IMR-90 (cell line): Measurements from ENCODE around the gene KCNJ2. TPM values are rescaled to one million over a fixed set of nuclear protein-coding genes. Genes with fewer than 3 reads are reported as not detected.

Source experiments
- ATAC-seq: fragments of 200-7000 bp; cut with Tn5 transposase; 2 replicates; pipeline ENCODE4 v1.9.1; 2020; ENCODE audit warnings: low read depth, mild to moderate bottlenecking, moderate library complexity
- BruUV-seq: library from RNA; stranded (reverse); fragments of 400-500 nt; replicated peaks from 2 replicates; lab custom pipeline; 2021; lab: Mats Ljungman, UMichigan
- CTCF ChIA-PET: fragments of 300-600 bp; formaldehyde crosslinking; extraction: SDS; loops from one replicate; lab custom pipeline; 2021; ENCODE audit warnings: antibody characterized with exemption; lab: Yijun Ruan, JAX
- POLR2A ChIA-PET: fragments of 300-600 bp; sonication (Branson Sonifier 250); formaldehyde crosslinking; loops from one replicate; lab custom pipeline; 2022; ENCODE audit warnings: antibody characterized with exemption; ENCODE audit not compliant: unreplicated experiment; lab: Charles Lee
- DNase-seq: peaks from one replicate; pipeline ENCODE4 v3.0.0; 2013
- H2AFZ ChIP-seq: replicated peaks from 2 replicates; pipeline ENCODE3; 2013; ENCODE audit warnings: low read length, mild to moderate bottlenecking; ENCODE audit not compliant: poor library complexity
- H2AK5ac ChIP-seq: 2 replicates; pipeline ENCODE4 v1.6.1; 2013; ENCODE audit warnings: low read depth, low read length, inconsistent platforms
- H2AK9ac ChIP-seq: replicated peaks from 2 replicates; pipeline ENCODE3; 2013; ENCODE audit warnings: mild to moderate bottlenecking, low read depth, low read length, moderate library complexity; ENCODE audit not compliant: poor library complexity
- H2BK120ac ChIP-seq: 2 replicates; pipeline ENCODE4 v1.6.1; 2013; ENCODE audit warnings: low read depth, low read length, inconsistent platforms
- H2BK15ac ChIP-seq: 3 replicates; pipeline ENCODE4 v1.6.1; 2013; ENCODE audit warnings: low read depth, low read length, inconsistent platforms
- H2BK20ac ChIP-seq: 2 replicates; pipeline ENCODE4 v1.6.1; 2013; ENCODE audit warnings: low read depth, mild to moderate bottlenecking, inconsistent platforms, low read length, moderate library complexity
- H2BK5ac ChIP-seq: 2 replicates; pipeline ENCODE4 v1.6.1; 2013; ENCODE audit warnings: mild to moderate bottlenecking, low read depth, low read length, inconsistent platforms; ENCODE audit not compliant: poor library complexity, severe bottlenecking
- H3K14ac ChIP-seq: replicated peaks from 2 replicates; pipeline ENCODE4 v1.6.1; 2013; ENCODE audit warnings: low read depth, low read length, inconsistent platforms
- H3K18ac ChIP-seq: 2 replicates; pipeline ENCODE4 v1.6.1; 2013; ENCODE audit warnings: low read depth, low read length, control low read depth
- H3K23ac ChIP-seq: 2 replicates; pipeline ENCODE4 v1.6.1; 2013; ENCODE audit warnings: low read depth, low read length, inconsistent platforms
- H3K27ac ChIP-seq: 2 replicates; pipeline ENCODE4 v1.5.1; 2013; ENCODE audit warnings: mild to moderate bottlenecking, control low read depth, low read length; ENCODE audit not compliant: insufficient read depth
- H3K27me3 ChIP-seq: 2 replicates; pipeline ENCODE4 v1.6.1; 2013; ENCODE audit warnings: low read length; ENCODE audit not compliant: control insufficient read depth, insufficient read depth
- H3K36me3 ChIP-seq: 2 replicates; pipeline ENCODE4 v1.6.1; 2013; ENCODE audit warnings: low read length, mixed read lengths; ENCODE audit not compliant: control insufficient read depth, insufficient read depth
- H3K4ac ChIP-seq: 2 replicates; pipeline ENCODE4 v1.6.1; 2013; ENCODE audit warnings: low read depth, low read length, inconsistent platforms
- H3K4me1 ChIP-seq: 2 replicates; pipeline ENCODE4 v1.6.1; 2013; ENCODE audit warnings: low read length, mixed read lengths; ENCODE audit not compliant: control insufficient read depth, insufficient read depth
- H3K4me2 ChIP-seq: 2 replicates; pipeline ENCODE4 v1.6.1; 2013; ENCODE audit warnings: low read depth, mild to moderate bottlenecking, control low read depth, low read length, moderate library complexity
- H3K4me3 ChIP-seq: 2 replicates; pipeline ENCODE4 v1.5.1; 2013; ENCODE audit warnings: low read depth, mild to moderate bottlenecking, control low read depth, low read length, moderate library complexity; ENCODE audit not compliant: insufficient read depth
- H3K56ac ChIP-seq: 2 replicates; pipeline ENCODE4 v1.6.1; 2013; ENCODE audit warnings: low read length, inconsistent platforms; ENCODE audit not compliant: insufficient read depth; ENCODE audit errors: extremely low read depth
- H3K79me1 ChIP-seq, 2 experiments: 2 replicates each; pipeline ENCODE4 v1.6.1; 2013; ENCODE audit warnings: low read length in 2 of 2, inconsistent platforms in 1 of 2, low read depth in 1 of 2
- H3K9ac ChIP-seq: 2 replicates; pipeline ENCODE4 v1.6.1; 2013; ENCODE audit warnings: low read depth, low read length, control low read depth
- H3K9me1 ChIP-seq: 2 replicates; pipeline ENCODE4 v1.6.1; 2013; ENCODE audit warnings: low read length, inconsistent platforms; ENCODE audit not compliant: insufficient read depth
- H3K9me3 ChIP-seq: 2 replicates; pipeline ENCODE4 v1.6.1; 2013; ENCODE audit warnings: low read length; ENCODE audit not compliant: control insufficient read depth, insufficient read depth
- H4K20me1 ChIP-seq: 2 replicates; pipeline ENCODE4 v1.6.1; 2013; ENCODE audit warnings: low read length, inconsistent platforms; ENCODE audit not compliant: insufficient read depth
- H4K5ac ChIP-seq: 2 replicates; pipeline ENCODE4 v1.6.1; 2013; ENCODE audit warnings: mild to moderate bottlenecking, low read depth, low read length, control low read depth
- H4K8ac ChIP-seq, 2 experiments: 2 replicates each; pipeline ENCODE4 v1.6.1; 2013; ENCODE audit warnings: low read depth in 2 of 2, low read length in 2 of 2, control low read depth in 1 of 2, inconsistent platforms in 1 of 2
- H4K91ac ChIP-seq: 2 replicates; pipeline ENCODE4 v1.6.1; 2013; ENCODE audit warnings: low read depth, low read length, inconsistent platforms; ENCODE audit not compliant: insufficient read depth
- BHLHE40 ChIP-seq: fragments of 150-350 bp; IDR thresholded peaks from 2 replicates; pipeline ENCODE4 v1.6.1; 2016; ENCODE audit warnings: mild to moderate bottlenecking, low read depth, low read length
- MAZ ChIP-seq: IDR thresholded peaks from 2 replicates; pipeline ENCODE4 v1.6.1; 2012; ENCODE audit warnings: low read depth, mild to moderate bottlenecking, low read length, improper control_type of control experiment, moderate library complexity, borderline replicate concordance
- RAD21 ChIP-seq: IDR thresholded peaks from 2 replicates; pipeline ENCODE4 v1.6.1; 2012; ENCODE audit warnings: low read length, improper control_type of control experiment
- RFX5 ChIP-seq: IDR thresholded peaks from 2 replicates; pipeline ENCODE4 v1.8.0; 2012; ENCODE audit warnings: low read depth, mild to moderate bottlenecking, low read length, moderate library complexity
- SMC3 ChIP-seq: fragments of 150-350 bp; IDR thresholded peaks from 2 replicates; pipeline ENCODE4 v1.6.1; 2016; ENCODE audit warnings: low read depth, mild to moderate bottlenecking, antibody characterized with exemption, low read length, moderate library complexity
- WGBS, 2 experiments: methylation state at CpG; one replicate each; pipeline versions ENCODE4 v1.1.5 to v1.1.7; 2013; ENCODE audit warnings: missing lambda C conversion rate in 2 of 2; ENCODE audit not compliant: insufficient read length in 1 of 2; ENCODE audit errors: extremely low coverage in 2 of 2; 5-methylcytosine and 5-hydroxymethylcytosine counted together
- dilution Hi-C: fragments of 300-500 bp; cut with HindIII; formaldehyde crosslinking; loops from one replicate; pipeline ENCODE4 v1.14.3; 2018; ENCODE audit warnings: low sequenced_read_pairs; ENCODE audit not compliant: unreplicated experiment
- in situ Hi-C: fragments of 300-500 bp; cut with MboI; formaldehyde crosslinking; loops from 3 replicates; pipeline ENCODE4 v1.14.3; 2019; ENCODE audit warnings: low sequenced_read_pairs, inconsistent platforms, mixed read lengths
- intact Hi-C: fragments of 100-400 bp; cut with micrococcal nuclease; formaldehyde crosslinking; loops from 2 replicates; pipeline ENCODE4 v1.10.0; 2022
- polyA plus RNA-seq, 3 experiments: library from polyadenylated mRNA; depleted of rRNA; stranded (reverse); fragments of >200 nt; gene quantifications; 2 replicates each; pipeline ENCODE4 v1.2.3, GENCODE V29; 2012; ENCODE audit warnings: low replicate concordance in 1 of 3
- total RNA-seq: library from RNA; depleted of rRNA; stranded (reverse); fragments of >200 nt; gene quantifications from 2 replicates; pipeline ENCODE4 v1.2.3, GENCODE V29; 2012

Gene KCNJ2
- total and polyA plus RNA-seq, 2 of the 4 experiments (the other 2 are of a cell fraction), result 0.55 to 8.6 TPM

DNA sequence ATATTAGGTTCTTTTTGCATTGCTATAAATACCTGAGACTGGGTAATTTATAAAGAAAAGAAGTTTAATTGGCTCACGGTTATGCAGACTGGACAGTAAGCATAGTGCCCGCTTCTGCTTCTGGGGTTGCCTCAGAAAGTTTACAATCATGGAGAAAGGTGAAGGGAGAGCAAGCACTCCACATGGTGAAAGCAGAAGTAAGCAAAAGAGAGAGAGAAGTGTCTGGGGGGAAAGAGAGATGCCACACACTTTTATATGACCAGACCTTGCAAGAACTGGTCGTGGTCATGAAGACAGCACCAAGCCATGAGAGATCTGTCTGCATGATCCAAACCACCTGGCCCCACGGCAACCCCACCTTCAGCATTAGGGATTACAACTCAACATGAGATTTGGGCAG is 48.9 kb upstream of the KCNJ2 start:
- Histone ChIP-seq H3K56ac (no peak overlapping the region), H2AFZ (no peak overlapping the region), H4K91ac (no peak overlapping the region), H3K18ac (no peak overlapping the region), H3K79me1 (no peaks in the 10 kb centered on the region), H4K20me1 (no peaks in the 10 kb centered on the region), H3K4me3 (no peak overlapping the region), H3K9me1 (no peaks in the 10 kb centered on the region), H4K5ac (no peak overlapping the region), H3K9me3 (no peaks in the 10 kb centered on the region), H3K14ac (no peak overlapping the region), H3K36me3 (no peaks in the 10 kb centered on the region), H2BK5ac (no peak overlapping the region), H3K4ac (no peak overlapping the region; the same call in 1 of the 2 replicates), H3K9ac (no peak overlapping the region), H2BK20ac (no peak overlapping the region; the same call in 1 of the 2 replicates), H3K4me2 (no peak overlapping the region), H2BK120ac (no peak overlapping the region), H3K27me3 (no peaks in the 10 kb centered on the region), H3K23ac (no peak overlapping the region), H2BK15ac (no peak overlapping the region), H3K4me1 (no peaks in the 10 kb centered on the region), H2AK5ac (no peak overlapping the region), H2AK9ac (no peak overlapping the region), H3K27ac (no peak overlapping the region), H4K8ac (no peak overlapping the region)
- no peak for TF ChIP-seq RFX5
- TF ChIP-seq MAZ, result no peak
- TF ChIP-seq BHLHE40, result no peak
- TF ChIP-seq SMC3, result no peak
- no peak for TF ChIP-seq RAD21
- no peak for DNase-seq
- BruUV-seq, result no TSS peak
- POLR2A ChIA-PET, result no interaction called here
- in situ Hi-C loops, result no loop called here
- dilution Hi-C loops, result no loop called here
- no peak for ATAC-seq
- no CpG with 5 or more reads among the region's 4 CpGs for WGBS, 2 experiments
- CTCF ChIA-PET, result interaction anchor here (0.9 kb wide), 1 partner anchor 513 kb away, joined by 3 read pairs; no protein-coding TSS in a partner anchor
- intact Hi-C loops, result no loop called here
